ENCODE data around the gene TNFRSF1A. TPM values are rescaled to one million over a fixed set of nuclear protein-coding genes. Genes with fewer than 3 reads are reported as not detected.

Gene TNFRSF1A
- total RNA-seq, 6 donors from 2014 or later, result 140 to 425 (median 202) TPM

- no peak overlapping the region for H3K4me3 ChIP-seq
- TF ChIP-seq POLR2A (IDR thresholded peaks at IDR 0.05) (no peak), POLR2AphosphoS5 (IDR thresholded peaks at IDR 0.05) (no peak), EP300 (IDR thresholded peaks at IDR 0.05) (no peak), CTCF (IDR thresholded peaks at IDR 0.05) (no peak)
- no peaks in the 10 kb centered on the region for H3K9me3 ChIP-seq
Observed at GRCh38 chr12:6316921-6317692, 24.8 kb downstream of the TNFRSF1A start.

GRCh38 chr12:6315704-6316597, 25.9 kb downstream of the TNFRSF1A start:
- no peak for ATAC-seq (ENCODE audit: low FRiP score in 2 of 2)
- peaks cover 0 to 4% (median under 1%) of the 10 kb centered on the region in 4 donors for H3K27me3 ChIP-seq
- peaks cover 8 to 21% (median 15%) of the 10 kb centered on the region in 4 donors for H3K4me1 ChIP-seq
- WGBS, 2 donors, result 89 to 95% methylated on average over 10 to 17 of the region's 17 CpGs
- no peak overlapping the region for H3K27ac ChIP-seq
- DNase-seq, result peak in 1 of 2 donors; percentile 61
- no peaks in the 10 kb centered on the region for H3K36me3 ChIP-seq
- no peak overlapping the region for H3K4me3 ChIP-seq
- no peak for TF ChIP-seq POLR2AphosphoS5 (IDR thresholded peaks at IDR 0.05)
- no peak for TF ChIP-seq POLR2A (IDR thresholded peaks at IDR 0.05)
- TF ChIP-seq CTCF (IDR thresholded peaks at IDR 0.05), result no peak
- TF ChIP-seq EP300 (IDR thresholded peaks at IDR 0.05), result no peak
- no peaks in the 10 kb centered on the region for H3K9me3 ChIP-seq

More at GRCh38 chr12:6316921-6317692, 24.8 kb downstream of the TNFRSF1A start:
- DNase-seq (no peak), ATAC-seq (ENCODE audit: low FRiP score in 2 of 2) (no peak)
- Histone ChIP-seq H3K4me1 (peaks cover 6 to 23% (median 16%) of the 10 kb centered on the region in 4 donors), H3K36me3 (no peaks in the 10 kb centered on the region), H3K27me3 (no peaks in the 10 kb centered on the region), H3K27ac (no peak overlapping the region)
- WGBS, 2 donors, result 84 to 85% methylated on average over 15 to 21 of the region's 21 CpGs

GRCh38 chr12:6315184-6315583, 26.7 kb downstream of the TNFRSF1A start:
- no peaks in the 10 kb centered on the region for H3K9me3 ChIP-seq
- TF ChIP-seq POLR2AphosphoS5 (IDR thresholded peaks at IDR 0.05) (no peak), POLR2A (IDR thresholded peaks at IDR 0.05) (no peak), EP300 (IDR thresholded peaks at IDR 0.05) (no peak), CTCF (IDR thresholded peaks at IDR 0.05) (no peak)
- no peak overlapping the region for H3K4me3 ChIP-seq
- no peak overlapping the region for H3K27ac ChIP-seq
- no peaks in the 10 kb centered on the region for H3K36me3 ChIP-seq
- no peak for ATAC-seq (ENCODE audit: low FRiP score in 2 of 2)
- H3K4me1 ChIP-seq, result peaks cover 15 to 29% (median 23%) of the 10 kb centered on the region in 4 donors
- peaks cover 0 to 11% (median 4%) of the 10 kb centered on the region in 4 donors for H3K27me3 ChIP-seq
- no peak for DNase-seq
- 89 to 96% methylated on average over 4 to 6 of the region's 6 CpGs for WGBS, 2 donors

GRCh38 chr12:6314776-6315175, 27.1 kb downstream of the TNFRSF1A start:
- H3K27ac ChIP-seq, result no peak overlapping the region
- 87 to 89% methylated on average over 7 to 9 of the region's 9 CpGs for WGBS, 2 donors
- ATAC-seq (ENCODE audit: low FRiP score in 2 of 2) (no peak), DNase-seq (peak in 1 of 2 donors; percentile 54)
- H3K27me3 ChIP-seq, result peaks cover 0 to 12% (median 5%) of the 10 kb centered on the region in 4 donors
- H3K4me1 ChIP-seq, result peaks cover 15 to 30% (median 25%) of the 10 kb centered on the region in 4 donors
- TF ChIP-seq CTCF (IDR thresholded peaks at IDR 0.05), result no peak
- TF ChIP-seq EP300 (IDR thresholded peaks at IDR 0.05), result no peak
- TF ChIP-seq POLR2A (IDR thresholded peaks at IDR 0.05), result no peak
- no peak for TF ChIP-seq POLR2AphosphoS5 (IDR thresholded peaks at IDR 0.05)
- H3K36me3 ChIP-seq, result no peaks in the 10 kb centered on the region
- H3K4me3 ChIP-seq, result no peak overlapping the region
- H3K9me3 ChIP-seq, result no peaks in the 10 kb centered on the region

All from upper lobe of left lung (tissue), 6 donors.